H1 (cell line): Measurements from ENCODE around the gene SSBP3. TPM values are rescaled to one million over a fixed set of nuclear protein-coding genes. Genes with fewer than 3 reads are reported as not detected.

Experiments
- BCL11A ChIP-seq, 2 experiments: IDR thresholded peaks; one replicate each; pipeline ENCODE4 v1.6.1; 2011; ENCODE audit warnings: low read depth in 2 of 2, low read length in 2 of 2, mild to moderate bottlenecking in 2 of 2
- KDM5A ChIP-seq: fragments of 200-600 bp; IDR thresholded peaks from 2 replicates; pipeline ENCODE4 v1.7.1; 2012; ENCODE audit warnings: mild to moderate bottlenecking, low read length, inconsistent platforms, mixed read lengths
- ZNF274 ChIP-seq: IDR thresholded peaks from 2 replicates; pipeline ENCODE4 v1.7.0; 2012; ENCODE audit warnings: low read length, borderline replicate concordance; ENCODE audit errors: extremely low read depth
- polyA plus RNA-seq, 7 experiments: library from polyadenylated mRNA; depleted of rRNA in 3 of 7; stranded (reverse) in 5 of 7; unstranded in 2 of 7; fragments of >200 nt in 5 of 7; fragments of 200-250 nt in 2 of 7; gene quantifications; 1 replicate in 5 of 7; 2 replicates in 1 of 7; 4 replicates in 1 of 7; pipeline versions ENCODE4 v1.2.1 to v1.2.3, GENCODE V29; 2011 to 2013; ENCODE audit warnings: missing spikeins in 2 of 7, mixed read lengths in 2 of 7
- total RNA-seq: library from RNA; stranded (reverse); fragmentation: NEBNext Ultra II Directional; extraction: Animal tissue kit (Norgen Biotek cat#: 25700); gene quantifications from 2 replicates; pipeline ENCODE4 v1.2.1, GENCODE V29; 2021
- TF ChIP-seq, protein P1 (sequence below): IDR thresholded peaks from 2 replicates; pipeline ENCODE4 v1.6.1; 2012; ENCODE audit warnings: inconsistent platforms

SSBP3 gene
- total and polyA plus RNA-seq, 2 of the 8 experiments (the other 6 are each of a cell fraction or from before 2014, with no cell fraction given) = 99.7 to 133 TPM

DNA sequence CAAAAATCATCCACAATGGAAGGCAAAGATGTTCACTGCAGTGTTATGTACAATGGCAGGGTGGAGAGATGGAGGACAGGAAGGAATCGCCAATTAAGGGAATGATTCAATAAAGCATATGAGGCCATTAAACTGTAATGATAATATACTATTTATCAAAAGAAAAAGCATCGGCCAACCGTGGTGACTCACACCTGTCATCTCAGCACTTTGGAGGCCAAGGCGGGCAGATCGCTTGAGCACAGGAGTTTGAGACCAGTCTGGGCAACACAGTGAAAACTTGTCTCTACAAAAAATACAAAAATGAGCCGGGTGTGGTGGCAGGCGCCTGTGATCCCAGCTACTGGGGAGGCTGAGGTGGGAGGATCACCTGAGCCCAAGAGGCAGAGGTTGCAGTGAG lies 89.1 kb downstream of the SSBP3 start (continued):
- no peak for TF ChIP-seq KDM5A
- no peak for TF ChIP-seq ZNF274
- TF ChIP-seq BCL11A (IDR thresholded peaks at IDR 0.05; ENCODE audit: low read depth in 2 of 2, low read length in 2 of 2) = no peak
- TF ChIP-seq, protein P1, sequence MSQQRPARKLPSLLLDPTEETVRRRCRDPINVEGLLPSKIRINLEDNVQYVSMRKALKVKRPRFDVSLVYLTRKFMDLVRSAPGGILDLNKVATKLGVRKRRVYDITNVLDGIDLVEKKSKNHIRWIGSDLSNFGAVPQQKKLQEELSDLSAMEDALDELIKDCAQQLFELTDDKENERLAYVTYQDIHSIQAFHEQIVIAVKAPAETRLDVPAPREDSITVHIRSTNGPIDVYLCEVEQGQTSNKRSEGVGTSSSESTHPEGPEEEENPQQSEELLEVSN = no peak
